GM19238 (cell line): ENCODE measurements around the gene PPIL4.
"Not testable (repeated sequence)": the region's sequence is repeated elsewhere in the genome, so short reads cannot be mapped to it uniquely, and the experiment has no call there.

Experiments
- DNase-seq: peaks from one replicate; pipeline ENCODE4 v3.0.0; 2011; ENCODE audit warnings: low spot score; ENCODE audit not compliant: insufficient read length

The PPIL4 gene

GRCh38 chr6:149529650-149530049, 16.2 kb downstream of the PPIL4 start:
- no peak for DNase-seq

GRCh38 chr6:149515494-149515893, 30.3 kb downstream of the PPIL4 start:
- DNase-seq, result no peak

GRCh38 chr6:149513915-149514314, 31.9 kb downstream of the PPIL4 start:
- no peak for DNase-seq

- no peak for DNase-seq
Observed at GRCh38 chr6:149510793-149511512, 34.9 kb downstream of the PPIL4 start.

GRCh38 chr6:149508485-149508884, 37.4 kb downstream of the PPIL4 start:
- no peak for DNase-seq

- DNase-seq, result no peak
Observed at GRCh38 chr6:149503872-149504271, 42.0 kb downstream of the PPIL4 start.

- DNase-seq, result no peak
Observed at GRCh38 chr6:149503276-149503675, 42.6 kb downstream of the PPIL4 start.

GRCh38 chr6:149501768-149502167, 44.1 kb downstream of the PPIL4 start:
- DNase-seq, result no peak

- no peak for DNase-seq
Observed at GRCh38 chr6:149501201-149501600, 44.6 kb downstream of the PPIL4 start.

- DNase-seq, result no peak
Observed at GRCh38 chr6:149500096-149500495, 45.7 kb downstream of the PPIL4 start.

- DNase-seq, result no peak
Observed at GRCh38 chr6:149499066-149499465, 46.8 kb downstream of the PPIL4 start.

GRCh38 chr6:149497365-149497764, 48.5 kb downstream of the PPIL4 start:
- no peak for DNase-seq

GRCh38 chr6:149496597-149496996, 49.2 kb downstream of the PPIL4 start:
- not testable (repeated sequence) for DNase-seq

GRCh38 chr6:149495349-149496016, 50.4 kb downstream of the PPIL4 start:
- DNase-seq, result not testable (repeated sequence)

- DNase-seq, result not testable (repeated sequence)
Observed at GRCh38 chr6:149494810-149495209, 51.0 kb downstream of the PPIL4 start.

GRCh38 chr6:149493761-149494320, 52.0 kb downstream of the PPIL4 start:
- no peak for DNase-seq

- no peak for DNase-seq
Observed at GRCh38 chr6:149492798-149493343, 53.0 kb downstream of the PPIL4 start.

- no peak for DNase-seq
Observed at GRCh38 chr6:149489967-149490366, 55.9 kb downstream of the PPIL4 start.

- no peak for DNase-seq
Observed at GRCh38 chr6:149488815-149489214, 57.0 kb downstream of the PPIL4 start.

GRCh38 chr6:149487316-149487715, 58.5 kb downstream of the PPIL4 start:
- DNase-seq, result no peak

GRCh38 chr6:149484733-149485700, 60.8 kb downstream of the PPIL4 start, which contains the start of gene ZC3H12D:
Gene ZC3H12D (minus strand): TSS chr6:149485014. CDS start chr6:149474543, 10,471 bp downstream.
- no peak for DNase-seq
